HG02588 (cell line): ENCODE data around the gene TSPAN33.

ENCODE experiments used
- ATAC-seq: cut with Tn5 transposase; IDR thresholded peaks from one replicate; pipeline ENCODE4 v1.9.1; 2021; ENCODE audit warnings: mild to moderate bottlenecking, moderate library complexity; ENCODE audit not compliant: unreplicated experiment

The TSPAN33 gene

DNA sequence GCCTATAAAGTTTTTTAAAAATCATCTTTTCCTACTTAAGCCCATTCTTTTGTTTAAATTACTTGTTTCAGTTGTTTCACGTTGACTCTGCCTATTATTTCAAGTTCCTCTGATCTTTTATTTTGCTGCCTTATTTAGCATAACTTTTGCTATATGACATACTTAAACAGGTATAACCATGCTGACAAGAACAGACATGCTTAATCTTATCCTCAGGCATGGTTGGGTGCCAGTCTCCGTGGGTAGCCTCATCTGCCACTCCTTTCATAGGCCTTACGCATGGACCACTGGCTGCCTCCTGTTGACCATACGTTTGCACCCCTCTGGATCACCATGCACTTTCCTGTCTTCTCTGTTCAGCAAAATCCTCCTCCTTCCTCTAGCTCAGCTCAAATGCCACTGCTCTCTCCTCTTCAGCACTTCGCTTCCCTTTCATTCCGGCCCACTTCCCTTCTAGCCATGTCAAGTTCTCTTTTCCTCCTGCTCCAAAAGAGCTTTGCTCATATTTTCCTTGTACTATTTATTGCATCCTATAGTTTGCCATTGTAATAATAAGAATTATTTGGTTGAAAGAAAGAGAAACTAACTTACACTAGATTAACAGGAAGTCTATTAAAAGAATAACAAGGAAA lies 10.0 kb upstream of the TSPAN33 start:
- no peak for ATAC-seq

DNA sequence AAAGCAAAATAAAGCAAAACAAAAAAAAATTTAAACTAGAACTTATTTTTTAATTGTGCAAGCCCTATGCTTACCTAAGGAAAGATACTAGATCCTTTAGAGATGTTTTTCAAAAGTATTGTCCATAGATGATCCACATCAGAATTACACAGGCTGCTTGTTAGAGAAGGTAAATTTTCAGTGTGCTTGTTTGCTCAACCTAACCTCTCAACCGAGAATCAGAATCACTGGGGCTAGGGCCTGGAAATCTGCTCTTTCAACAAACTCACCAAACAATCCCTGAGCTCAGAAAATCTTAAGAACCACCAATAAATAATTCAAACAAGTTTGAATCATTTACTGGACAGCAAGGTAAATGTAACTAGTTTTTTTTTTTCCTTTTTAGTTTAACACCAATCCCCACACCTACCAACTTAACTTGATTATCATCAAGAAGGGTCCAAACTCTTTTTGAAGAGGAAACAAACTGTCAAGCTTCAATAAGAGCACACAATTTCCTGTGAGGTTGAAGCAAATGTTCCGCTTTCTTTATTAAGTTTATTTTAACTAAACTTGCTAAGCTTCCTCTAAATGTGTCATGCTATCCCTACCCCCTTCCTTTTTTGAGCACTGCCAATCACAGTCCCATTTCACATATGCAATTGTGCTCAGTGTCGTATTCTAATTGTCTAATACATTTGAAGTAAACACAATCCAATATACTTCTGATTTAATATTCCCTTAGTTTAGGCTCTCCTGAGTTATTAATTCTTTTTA lies 7.4 kb upstream of the TSPAN33 start:
- no peak for ATAC-seq

DNA sequence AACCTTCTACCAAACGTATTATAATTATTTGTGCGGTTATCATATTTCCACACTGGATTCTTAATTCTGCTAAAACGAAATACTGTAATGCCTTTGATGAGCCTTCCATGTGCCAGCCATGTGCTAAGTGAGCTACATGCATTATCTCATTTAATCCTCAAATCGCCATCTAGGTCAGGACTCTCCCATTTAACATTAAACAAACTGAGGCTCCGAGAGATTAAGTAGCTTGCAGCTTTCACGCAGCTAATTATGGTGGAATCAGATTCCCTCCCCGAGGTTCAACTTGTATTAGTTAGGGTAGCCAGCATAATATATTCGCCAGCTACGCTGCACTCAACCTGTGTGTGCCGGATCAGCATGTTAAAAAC lies 798 bp upstream of the TSPAN33 start:
- no peak for ATAC-seq

DNA sequence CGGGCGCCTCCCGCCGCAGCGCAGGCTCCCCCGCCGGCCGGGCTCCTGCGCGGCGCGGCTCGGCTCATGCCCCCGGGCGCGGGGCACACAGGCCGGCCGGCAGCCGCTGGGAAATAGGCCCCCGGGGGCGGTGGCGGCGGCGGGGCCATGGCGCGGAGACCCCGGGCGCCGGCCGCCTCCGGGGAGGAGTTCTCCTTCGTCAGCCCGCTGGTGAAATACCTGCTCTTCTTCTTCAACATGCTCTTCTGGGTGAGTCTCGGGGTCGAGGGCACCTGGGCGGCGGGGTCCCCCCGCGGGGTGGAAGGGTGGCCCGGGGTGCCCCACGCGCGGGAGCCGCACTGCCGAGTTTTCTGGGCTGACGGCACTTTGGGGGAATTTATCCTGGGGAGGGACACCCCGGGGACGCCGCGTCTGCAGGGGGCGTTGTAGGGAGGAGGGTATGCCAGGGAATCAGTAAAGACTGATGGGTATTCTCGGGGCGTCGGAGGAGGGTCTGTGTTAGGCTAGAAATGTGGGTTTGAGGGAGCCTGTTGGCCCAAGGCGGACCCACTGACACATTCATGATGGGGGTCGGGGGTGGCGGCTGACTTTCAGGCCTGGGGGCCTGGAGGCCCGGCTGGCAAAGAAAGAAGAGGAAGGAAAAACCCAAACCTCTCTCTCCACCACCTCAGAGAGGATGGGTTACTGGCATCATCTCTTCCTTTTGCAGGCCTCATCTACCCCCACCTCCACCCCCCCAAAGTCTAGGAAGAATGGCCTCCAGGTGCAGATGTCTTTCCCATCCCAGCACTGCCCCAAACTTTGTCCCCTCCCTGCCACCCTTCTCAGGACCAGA lies 544 bp downstream of the TSPAN33 start:
- peak; percentile 12 for ATAC-seq

DNA sequence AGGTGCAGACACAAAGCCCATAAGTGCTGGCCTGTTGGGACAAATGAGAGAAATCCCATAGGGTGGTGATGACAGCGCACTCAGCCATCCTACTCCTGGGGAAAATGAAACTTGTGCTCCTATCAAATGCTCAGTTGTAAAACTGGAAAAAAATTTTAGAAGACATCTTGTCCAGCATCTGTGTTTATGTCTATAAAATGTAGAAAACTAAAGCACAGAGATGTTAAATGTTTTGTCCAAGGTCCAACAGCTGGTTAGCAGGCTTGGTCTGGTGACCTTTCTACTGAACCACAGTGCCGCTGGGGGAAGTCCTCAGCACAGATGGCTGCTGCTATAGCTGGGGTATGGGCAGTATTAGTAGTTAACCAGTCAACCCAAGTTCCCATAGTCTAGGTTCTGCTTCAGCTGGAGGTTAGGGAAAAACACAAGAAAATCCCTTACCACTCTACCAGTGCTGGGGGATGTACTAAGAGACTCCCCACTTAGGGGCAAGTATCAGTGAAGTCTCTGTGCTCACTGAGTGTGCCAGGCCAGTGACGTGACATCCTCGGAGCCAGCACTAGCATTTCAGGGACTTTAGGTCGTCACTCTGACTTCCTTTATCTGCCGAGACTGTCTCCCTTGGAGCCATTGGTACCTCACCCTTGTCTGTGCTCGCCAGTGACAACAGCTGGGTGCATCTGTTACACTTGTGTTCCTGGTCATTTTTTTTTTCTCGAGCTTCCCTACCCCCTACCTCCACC lies 1.9 kb downstream of the TSPAN33 start:
- peak; percentile 61 for ATAC-seq

DNA sequence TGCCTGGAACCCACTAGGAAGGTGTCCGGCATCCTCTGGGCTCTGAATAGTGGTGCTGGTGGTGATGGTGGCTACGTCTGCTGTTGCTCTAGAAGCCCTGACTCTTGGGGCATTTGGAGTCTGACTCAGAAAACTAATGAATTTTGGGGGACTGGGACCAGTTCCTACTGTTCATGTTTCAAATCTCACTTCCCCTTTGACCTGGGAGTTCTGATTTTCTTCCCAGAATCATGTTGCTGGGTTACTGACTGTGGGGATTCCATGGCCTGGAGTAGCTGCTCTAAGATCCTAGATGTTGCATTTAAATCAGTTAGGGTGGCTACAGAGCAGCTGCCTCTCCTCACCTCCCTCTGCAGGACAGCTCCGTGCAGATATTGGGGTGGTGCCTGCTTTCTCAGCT lies 3.2 kb downstream of the TSPAN33 start:
- no peak for ATAC-seq

DNA sequence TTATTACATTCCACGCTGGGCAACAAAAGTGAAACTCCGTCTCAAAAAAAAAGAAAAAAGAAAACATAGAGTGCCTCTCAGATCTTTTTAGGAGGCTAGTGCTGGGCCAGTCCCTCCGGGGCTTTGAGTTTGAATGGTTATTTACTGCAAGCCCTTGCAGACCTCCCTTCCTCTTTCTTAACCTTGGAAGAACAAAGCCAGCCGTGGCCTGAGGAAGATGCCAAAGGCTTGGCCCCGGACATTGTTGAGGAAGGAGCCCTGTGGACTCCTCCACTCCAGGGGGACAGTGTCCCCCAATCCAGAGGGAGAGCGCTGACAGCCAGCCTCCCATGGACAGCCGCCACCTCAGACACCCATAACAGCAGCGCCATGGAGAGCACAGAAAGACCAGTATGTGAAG lies 5.0 kb downstream of the TSPAN33 start:
- ATAC-seq, result no peak

DNA sequence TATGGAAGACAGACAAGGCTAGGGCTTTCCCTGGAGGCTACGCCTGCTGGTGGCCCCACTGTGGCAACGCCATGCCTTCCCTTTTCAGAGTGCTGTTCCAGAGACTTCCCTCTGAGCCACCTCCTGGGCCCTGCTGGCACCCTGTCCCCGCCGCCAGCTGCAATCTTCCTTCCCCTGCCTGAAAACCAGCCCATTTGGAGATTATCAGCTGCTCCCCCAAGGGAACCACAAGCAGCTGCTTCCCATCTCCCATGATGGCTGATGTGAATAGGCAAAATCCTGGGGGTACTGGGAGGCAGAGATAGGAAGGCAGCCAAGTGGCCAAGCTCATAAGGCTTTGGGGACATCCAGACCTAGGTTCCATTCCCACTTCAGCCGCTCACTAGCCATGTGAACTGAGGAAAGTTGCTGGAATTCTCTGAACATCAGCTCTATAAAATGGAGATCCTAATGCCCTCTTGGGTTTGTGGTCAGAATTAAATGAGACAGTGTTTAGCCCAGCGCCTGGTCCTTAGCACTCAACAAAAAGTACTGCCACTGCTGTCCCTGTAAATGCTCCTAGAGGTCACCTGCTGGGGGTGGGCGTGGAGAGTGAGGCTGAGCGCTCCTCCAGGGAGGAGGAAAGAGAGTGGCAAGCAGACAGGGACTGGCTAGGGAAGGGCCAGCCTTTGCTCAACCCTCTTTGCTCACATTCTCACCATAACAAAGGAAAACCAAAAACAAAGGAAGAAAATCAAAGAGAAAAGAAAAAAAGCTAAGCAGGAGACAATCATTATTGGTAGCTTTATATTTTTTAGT lies 5.9 kb downstream of the TSPAN33 start:
- ATAC-seq, result no peak

DNA sequence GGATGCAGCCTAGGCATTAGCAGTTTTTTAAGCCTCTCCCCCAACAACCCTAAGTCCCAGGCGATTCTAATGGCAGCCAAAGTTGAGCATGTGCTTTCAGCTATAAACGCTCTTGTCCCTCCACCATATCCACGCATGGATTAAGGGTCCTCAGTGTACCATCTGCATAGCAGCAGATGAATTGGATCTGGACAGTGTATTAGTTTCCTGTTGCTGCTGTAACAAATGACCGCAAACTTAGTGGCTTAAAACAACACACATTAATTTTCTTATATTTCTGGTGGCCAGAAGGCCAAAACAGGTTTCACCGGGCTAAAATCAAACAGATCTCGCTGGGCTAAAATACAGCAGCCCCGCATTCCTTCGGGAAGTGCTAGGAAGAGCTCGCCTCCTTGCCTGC lies 13.1 kb downstream of the TSPAN33 start:
- ATAC-seq, result no peak

DNA sequence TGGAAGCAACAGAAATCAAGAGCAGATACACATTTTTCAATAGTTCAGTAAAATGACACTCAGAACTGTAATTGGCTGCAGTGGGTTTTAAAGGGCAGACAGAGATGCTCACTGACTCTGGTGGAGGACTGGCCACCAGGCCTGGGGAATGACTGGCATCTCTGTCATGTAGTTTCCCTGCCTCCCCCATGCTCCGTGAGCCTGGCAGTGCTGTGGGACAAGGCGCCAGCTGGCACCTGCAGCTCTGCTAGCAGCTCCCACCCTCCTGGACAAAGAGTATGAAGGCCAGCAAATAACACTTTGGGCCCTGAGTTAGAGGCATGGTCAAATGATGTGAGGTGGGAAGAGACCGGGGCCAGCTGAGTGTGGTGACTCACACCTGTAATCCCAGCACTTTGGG lies 15.0 kb downstream of the TSPAN33 start:
- no peak for ATAC-seq

DNA sequence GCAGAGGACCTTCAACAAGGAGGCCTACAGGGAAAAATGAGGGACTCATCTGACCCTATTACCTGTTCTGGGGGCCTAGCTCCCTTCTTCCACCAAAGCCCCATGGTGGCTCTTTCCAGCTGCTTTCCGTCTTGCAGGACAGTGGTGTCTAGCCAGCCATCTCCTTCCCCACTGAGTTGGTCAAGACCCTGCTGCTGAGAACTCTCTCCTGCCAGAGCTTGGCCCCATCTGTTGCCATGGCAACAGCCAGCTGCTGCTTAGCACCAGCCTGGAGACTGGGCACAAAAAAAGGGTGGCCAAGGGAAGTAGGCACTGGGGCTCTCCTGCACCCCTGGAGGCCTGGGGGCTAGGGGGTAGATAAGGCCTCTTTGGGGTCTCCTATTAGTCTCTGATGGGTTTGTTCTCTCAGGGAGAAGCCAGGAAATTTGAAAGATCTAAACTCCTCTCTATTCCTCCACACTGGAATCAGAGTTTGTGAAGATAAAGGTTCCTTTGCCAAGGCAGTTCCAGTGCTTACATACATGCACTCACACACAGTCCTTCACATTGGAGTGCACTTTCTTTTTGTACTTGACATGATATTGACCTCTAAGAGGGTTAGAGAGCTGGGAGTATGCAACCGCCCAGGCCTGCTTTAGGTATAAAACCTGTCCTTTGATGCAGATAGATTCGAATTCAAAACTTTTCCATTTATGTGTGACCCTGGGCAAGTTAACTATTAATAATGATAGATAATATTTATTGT lies 15.8 kb downstream of the TSPAN33 start:
- ATAC-seq, result no peak

DNA sequence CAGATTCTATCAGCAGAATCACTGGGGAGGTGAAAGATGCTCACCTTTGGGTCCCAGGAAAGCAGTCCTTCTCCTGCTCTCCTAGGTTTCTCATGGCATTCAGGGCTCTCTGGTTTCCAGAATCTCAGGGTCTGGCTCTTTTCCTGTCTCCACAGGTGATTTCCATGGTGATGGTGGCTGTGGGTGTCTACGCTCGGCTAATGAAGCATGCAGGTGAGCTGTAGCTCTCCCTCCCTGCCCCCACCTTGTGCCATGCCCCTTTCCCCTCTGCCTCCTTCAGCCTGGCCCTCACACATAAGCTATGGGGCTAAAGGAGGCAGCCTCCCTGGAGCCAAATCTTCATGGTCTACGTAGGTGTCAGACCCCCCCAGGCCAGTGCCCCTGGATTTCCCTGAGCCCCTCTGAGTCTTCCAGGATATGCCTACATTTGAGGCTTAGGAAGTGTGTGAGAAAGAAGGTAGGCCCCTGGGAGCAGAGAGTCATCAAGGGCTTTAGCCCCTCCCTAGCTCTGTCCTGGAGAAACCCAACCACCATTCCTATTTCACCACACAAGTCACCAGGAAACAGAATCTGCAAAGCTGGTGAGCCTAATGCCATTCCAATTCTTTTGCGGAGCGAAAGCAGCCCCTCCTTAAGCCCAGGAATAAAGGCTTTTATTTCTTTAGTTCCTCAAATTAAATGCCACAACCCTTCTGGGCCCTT lies 17.2 kb downstream of the TSPAN33 start:
- ATAC-seq, result no peak

DNA sequence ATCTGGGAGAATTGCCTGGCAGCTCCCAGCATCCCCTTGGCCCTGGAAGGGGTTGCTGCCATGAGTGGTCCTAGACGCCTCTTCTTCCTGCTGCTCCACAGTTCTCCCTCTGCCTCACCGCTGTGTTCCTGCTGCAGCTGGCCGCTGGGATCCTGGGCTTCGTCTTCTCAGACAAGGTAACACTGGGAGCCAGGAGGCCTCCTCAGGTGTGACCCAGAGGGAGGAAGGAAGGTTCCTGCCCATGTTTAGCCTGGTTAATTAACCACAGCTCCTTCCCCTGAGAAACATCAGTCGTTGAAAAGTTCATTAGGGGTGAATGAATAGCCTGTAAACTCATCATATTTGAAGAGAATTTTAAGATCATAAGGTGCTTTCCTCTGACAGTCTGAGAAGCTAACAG lies 18.2 kb downstream of the TSPAN33 start:
- no peak for ATAC-seq

DNA sequence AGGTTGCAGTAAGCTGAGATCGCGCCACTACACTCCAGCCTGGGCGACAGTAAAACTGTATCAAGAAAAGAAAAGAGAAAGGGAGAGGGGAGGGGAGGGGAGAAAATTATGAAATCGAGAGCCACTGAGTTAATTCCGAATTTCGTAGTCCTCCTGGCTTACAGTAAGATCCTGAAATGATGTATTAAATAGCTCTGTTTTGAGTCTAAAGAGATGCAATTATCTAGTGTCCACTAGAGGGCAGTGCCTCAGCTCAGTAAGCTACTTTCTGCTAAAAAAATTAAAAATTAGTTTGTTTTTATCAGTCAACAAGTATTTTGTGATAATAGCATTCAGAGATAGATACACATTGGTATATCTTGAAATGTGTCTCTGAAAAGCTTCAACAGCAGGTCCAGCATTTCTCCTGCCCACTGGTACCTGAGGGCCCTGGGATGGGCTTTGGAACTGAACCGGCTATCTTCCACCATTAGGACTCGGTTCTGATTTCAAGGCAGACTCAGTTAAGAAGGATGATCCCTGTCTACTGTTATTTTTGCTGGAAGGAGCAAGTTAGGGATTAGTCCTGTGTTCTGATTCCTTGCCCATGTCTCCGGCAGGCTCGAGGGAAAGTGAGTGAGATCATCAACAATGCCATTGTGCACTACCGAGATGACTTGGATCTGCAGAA lies 19.5 kb downstream of the TSPAN33 start:
- no peak for ATAC-seq

DNA sequence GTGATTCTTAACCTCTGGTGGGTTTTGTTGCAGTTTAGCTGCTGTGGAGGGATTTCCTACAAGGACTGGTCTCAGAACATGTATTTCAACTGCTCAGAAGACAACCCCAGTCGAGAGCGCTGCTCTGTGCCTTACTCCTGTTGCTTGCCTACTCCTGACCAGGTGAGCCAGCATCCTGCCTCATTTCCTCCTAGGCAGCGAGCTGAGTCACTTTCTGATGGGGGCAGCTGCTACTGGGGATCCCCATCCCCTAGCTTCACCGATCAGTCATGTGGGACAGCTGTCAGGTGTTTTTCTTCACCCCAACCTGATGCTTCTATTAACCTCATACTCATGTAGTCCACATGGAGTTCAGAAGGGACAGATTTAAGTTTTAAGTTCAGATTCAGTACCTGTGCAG lies 22.2 kb downstream of the TSPAN33 start:
- ATAC-seq, result no peak

DNA sequence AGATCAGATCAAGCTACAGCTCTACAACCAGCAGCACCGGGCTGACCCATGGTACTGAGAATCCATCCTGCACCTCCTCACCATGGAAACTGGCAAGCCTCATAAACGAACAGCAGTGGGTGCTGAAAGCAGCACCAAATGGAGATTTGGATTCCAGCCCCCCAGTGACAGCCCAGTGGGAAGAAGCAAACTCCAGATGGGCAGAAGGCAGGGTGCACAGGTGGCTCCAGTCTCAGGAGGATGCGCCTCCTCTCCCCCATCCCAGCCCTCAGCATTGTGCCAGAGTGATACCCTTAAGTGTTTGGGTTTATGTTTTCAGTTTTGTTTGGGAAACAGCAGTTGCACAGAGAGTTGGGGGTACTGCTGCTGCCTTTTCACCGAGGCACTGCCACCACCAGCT lies 23.3 kb downstream of the TSPAN33 start:
- no peak for ATAC-seq

DNA sequence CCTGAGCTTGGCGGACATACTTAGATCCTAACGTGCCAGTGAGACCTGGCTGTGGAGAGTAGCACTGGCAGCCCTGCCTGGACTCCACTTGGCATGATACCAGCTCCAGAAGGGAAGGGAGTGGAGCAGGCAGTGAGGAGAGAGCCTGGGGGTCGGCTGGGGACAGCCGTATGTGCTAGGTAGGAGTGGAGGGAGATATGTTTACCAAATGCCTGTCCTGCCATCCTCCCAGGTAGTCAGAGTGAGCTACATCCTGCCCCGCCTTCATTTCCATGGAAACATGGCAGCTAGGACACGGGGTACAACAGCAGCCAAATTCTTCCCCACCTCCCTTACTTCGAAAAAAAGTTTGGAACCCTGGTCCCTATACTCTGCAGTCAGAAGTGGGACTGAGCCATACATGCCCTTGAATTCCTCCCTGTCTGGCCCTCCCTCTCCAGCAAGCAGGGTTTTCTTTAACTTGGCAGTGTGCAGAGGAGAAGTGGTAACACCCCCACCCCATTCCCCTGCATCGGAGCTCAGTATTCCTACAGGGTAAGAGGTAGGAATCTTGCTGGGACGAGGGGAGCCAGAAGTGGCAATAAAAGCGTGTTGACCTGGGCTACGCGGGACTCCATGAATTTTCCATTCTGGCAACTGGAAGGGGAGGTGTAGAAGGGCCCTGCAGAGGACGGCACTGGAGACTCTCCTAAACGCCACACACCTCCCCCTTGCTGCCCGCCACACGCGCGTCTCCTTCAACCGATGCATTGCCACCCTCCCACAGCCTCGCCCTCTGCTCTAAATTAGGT lies 23.9 kb downstream of the TSPAN33 start:
- no peak for ATAC-seq

DNA sequence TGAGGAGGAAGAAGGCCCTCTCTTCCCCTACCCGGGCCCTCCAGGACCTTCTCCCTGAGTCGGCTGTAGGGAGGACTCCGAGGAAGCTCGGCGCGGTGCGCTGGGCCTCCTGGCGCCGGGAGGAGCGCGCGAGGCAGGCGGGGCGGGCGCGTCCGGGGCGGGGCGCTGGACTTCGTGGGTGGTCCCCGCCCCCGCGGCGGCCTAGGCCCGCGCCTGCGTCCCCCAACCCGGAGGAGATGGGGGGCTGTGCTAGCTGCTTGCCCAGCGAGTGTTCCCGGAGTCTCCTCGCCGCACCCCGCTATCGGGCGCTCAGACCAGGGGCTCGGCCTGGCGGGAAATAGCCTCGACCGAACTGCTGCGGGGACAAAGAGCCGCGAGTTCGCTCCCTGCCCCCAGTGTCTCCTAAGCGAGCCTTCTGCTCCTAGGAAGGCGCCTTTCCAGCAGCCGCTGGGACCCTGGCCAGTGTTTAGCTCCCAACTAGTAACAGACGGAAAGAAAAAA lies 24.7 kb downstream of the TSPAN33 start:
- ATAC-seq, result no peak
